ENCODE measurements around the gene HOXA5.
A peak's percentile ranks its signal among the peaks of the same experiment; 100 is the strongest.

The HOXA5 gene

DNA sequence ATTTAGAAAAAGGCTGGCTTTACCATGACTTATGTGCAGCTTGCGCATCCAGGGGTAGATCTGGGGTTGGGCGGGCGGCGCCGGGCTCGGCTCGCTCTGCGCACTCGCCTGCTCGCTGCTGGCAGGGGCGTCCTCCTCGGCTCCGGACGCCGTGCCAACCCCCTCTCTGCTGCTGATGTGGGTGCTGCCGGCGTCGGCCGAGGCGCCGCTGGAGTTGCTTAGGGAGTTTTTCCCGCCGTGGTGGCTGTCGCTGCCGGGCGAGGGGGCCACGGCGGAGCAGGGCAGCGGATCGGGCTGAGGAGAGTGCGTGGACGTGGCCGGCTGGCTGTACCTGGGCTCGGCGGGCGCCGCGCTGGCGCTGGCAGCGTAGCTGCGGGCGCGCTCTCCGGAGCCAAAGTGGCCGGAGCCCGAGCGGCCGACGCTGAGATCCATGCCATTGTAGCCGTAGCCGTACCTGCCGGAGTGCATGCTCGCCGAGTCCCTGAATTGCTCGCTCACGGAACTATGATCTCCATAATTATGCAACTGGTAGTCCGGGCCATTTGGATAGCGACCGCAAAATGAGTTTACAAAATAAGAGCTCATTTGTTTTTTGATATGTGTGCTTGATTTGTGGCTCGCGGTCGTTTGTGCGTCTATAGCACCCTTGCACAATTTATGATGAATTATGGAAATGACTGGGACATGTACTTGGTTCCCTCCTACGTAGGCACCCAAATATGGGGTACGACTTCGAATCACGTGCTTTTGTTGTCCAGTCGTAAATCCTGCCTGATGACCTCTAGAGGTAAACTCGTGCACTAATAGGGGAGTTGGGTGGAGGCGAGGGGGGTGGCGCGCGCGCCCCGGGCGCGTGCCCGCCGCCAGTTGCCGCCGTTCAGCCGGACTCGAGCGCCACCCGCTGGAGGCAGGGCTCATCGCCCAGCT is at the start of gene HOXA5:
Gene HOXA5, minus strand, starts transcription at position 659 of the 927 bp plus-strand sequence. Its CDS starts 74 bp downstream, at position 585.
- no peak for DNase-seq

DNA sequence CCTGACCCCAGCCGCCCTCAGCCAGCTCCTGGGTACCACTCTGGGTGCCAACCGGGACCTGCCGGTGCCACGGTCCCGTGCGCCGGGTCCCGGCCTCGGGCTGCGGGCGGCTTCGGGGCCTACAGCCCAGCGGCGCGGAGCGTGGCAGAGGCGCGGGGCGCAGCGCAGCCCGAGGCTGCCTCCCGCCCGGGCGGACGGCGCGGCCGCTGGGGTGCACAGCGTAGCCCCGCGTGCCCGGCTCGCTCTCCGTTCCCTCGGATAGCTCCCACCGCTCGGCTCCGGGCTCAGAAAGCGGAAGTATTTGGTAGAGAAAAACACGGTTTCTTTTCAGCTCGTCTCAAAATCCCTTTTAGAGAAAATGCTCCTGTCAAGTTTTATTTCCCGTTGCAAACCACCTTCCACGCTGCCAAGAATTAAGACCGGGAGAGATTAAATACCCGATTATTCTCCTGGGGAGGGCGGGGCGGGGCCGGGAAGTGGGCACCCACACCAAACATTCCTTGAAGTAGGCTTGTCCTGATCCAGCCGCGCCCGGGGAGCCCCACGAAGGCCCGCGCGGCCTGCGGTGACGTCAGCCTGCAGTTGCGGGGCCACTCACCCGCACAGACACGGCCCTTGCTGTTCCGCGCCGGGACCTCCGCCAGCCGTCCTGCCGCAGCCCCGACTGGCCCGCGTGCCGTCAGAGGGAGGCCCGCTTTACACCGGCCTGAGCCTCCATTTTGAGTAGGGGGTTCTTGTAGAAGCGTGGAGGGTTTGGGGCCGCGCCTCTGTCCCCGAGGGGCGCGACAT is 49.3 kb upstream of the HOXA5 start:
- no peak for DNase-seq

DNA sequence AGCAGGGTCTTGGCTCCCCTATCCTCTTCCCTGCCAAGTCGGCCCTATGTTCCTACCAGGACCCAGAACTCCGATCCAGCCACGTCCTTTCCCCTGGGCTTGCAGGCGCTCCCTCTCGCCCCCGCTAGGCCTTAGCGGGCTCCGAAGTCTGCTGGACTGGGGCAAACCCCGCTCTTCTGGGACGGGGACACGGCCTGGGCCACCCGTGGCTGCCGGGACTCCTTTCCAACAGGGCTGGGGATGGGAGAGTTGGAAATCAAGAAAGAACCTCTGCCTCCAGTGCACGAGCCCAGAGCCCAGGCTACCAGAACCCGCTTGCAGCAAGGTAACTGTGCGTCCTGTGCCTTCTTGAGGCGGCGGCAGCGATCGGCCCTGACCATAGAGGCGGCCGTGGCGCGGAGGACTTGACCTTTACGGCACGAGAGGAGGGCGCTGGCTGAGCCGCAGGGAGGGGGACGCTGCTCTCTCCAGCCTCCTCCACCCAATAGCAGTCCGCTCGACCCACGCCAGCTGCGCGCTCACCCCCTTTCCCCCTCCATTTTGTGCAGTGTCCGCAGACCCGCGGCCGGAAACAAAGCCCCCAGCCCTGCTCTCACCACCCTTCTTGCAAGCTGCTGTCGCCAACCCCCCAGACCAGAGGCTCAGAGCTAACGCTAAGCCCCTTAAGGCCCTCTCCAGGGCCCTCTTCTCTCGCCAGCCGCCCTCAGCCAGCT is 48.5 kb upstream of the HOXA5 start:
- no peak for DNase-seq

DNA sequence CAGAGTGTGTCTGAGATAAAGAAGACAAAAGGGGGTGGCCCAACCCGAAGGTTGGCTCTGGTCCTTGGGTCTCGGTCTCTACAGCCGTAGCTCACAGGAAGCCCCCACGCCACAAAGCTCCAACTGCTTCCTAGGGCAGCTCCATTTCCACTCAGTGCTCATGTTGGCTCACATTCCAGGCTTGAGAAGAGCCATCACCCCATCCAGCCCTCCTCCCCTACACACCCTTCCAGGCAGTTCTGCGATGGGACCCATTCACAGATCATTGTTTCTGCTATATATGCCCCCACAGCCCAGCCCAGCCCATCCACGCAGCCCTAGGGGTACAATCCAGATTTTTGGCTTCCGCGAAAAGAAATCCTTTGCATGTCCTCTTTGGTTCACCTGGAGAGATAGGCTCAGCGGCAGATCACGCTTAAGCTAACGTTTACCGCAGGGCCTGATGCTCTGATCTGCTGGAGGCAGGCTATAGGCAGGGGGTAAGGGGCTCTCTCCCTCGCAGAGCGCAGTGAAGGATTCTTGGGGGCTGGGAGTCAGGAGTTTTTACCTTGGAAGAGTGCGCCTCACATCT is 47.8 kb upstream of the HOXA5 start:
- DNase-seq, result no peak

DNA sequence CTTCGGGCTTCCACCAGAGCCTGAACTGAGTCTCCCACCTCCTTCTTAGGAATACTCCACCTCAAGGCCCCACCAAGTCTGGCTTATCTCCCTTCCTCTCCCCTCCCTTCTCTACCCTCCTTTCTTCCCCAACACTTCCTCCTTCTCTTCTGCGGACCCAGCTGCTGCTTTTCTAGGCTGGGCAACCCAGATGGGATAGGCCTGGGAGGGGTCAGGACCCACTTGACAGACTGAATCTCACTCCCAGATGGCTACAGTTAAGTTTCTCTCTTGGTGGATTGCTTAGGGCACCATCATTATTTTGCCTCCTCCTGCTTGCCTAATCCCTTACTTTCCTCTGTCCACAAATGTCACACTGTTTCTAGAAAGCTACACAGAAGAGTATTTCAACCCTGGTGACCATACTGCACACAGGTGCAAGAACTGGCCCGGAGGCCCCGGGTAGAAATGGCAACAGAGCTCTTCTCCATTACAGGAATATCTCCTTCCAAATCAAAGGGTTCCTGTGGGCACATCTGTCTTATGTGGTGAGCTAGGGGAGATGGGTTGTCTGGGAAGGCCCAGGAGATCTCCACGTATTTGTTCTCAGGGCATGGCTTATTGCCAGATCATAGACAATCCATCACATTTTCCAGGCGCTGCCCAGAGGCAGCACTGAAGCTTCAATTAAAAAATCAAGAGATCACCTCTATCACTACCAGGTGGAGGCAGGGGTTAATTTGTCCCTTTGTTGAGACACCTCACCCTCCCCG is 46.7 kb upstream of the HOXA5 start:
- no peak for DNase-seq

DNA sequence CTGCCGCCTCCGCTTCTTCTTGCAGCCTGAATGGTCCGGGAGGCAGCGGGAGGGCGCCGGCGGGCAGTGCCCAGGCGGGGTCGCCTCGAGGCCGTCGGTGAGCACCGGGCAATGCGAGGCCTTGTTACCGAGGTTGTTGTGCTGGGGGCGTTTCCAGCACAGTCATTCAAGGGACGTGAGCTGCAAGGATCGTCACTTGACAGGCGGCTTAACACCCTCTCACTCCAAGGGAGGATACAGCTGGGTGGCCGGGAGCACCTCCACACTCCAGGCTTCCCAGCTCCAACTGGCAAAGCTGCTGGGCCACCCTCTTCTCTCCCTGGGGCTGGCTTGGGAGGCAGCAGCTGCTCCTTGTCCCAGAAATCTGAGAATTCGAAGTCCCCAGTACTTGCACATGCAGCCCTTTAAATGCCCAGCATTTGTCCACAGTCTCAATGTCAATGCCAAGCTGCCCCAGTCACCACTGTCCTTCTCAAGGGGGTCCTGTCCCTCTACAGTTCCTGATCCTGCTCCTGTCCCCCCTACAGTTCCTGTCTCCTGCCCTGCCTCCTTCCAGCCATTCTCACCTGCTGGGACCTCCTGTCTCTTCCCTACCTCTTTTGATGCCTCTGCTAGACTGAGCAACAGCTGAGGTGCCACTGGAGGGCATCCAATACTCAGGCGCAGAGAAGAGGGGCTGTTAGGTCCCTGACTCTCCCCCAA is 46.0 kb upstream of the HOXA5 start:
- DNase-seq, result no peak

DNA sequence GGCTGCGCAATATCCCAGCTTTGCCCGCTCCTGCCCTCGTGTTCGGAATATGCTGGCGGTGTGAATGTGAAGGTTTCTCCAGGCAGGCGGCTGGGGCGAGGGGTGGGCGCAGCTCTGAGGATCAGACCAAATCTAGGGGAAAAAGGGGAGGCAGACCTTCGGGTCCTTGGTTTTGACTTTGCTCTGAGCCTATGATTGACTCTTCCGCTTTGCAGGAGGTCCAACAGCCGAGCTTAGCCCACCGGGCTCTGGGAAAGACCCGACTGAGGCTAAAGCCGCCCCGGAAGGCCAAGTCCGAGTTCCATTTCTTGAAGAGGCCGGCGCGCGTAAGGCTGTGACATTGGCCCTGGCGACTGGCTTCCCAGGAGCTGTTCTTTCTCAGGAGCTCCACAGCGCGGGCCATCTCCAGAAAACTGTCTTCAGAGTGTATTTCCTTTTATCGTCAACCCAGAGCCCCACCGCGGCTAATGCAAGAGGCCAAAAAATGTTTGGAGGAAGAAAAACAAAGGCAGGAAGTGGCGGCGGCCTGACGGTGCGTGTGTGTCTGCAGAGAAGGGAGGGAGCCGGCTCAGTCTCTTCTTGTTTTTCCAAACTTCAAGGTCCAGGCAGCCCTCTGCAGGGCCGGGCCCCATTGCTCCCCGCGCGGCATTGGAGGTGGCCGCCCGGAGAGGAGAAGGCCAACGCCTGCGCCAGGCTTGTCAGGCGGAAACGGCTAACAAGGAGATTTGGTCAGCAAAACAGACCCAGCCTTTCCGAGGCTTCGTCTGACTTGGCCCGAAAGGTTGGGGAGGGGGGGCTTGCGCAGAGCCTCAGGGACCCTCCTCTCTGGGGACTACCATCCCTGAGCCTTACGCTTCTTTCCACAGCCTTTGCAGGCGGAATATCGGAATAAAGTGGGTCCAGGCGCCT is 45.2 kb upstream of the HOXA5 start:
- DNase-seq, result peak; percentile 14

DNA sequence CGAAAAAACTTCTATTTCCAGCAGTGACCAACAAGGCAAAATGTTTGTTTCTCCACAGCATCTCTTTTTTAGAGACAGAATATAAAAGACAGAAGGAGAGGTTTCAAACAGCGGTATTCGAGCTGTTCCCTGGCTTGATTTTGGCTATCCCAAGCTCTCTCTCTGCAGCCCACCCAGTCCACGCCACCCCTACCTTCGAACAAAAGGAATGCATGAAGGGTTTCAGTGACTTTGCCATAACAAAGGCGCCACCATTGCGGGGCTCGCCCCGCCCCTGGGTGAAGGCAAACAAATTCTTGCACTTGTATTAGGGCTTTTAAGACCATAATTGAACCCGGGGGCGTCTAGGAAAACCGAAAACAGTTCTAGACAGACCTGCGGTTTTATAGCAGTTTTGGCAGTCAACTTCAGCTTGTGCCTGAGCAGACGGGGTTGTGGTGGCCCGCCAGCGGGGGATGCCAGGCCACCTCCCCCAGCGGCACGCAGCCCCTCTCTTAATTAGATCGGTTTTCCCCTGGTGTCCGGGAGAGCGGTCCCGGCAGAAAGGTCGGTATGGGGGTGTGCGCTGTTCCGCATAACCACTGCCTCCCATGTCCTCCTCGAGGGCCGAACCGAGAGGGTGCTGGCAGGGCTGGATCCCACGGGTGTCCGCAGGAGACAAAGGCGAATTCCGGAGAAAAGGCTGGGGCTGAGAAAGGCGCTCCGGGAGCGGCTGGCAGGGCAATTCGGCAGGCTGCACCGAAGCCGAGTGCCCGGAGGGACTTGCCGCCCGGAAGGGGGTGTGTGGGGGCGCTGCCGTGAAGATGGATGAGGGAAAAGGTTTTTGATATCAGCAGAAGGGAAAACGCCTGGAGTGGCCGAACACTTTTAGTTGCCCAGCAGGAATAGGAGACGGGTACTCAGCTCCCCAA is 44.2 kb upstream of the HOXA5 start:
- DNase-seq, result no peak

DNA sequence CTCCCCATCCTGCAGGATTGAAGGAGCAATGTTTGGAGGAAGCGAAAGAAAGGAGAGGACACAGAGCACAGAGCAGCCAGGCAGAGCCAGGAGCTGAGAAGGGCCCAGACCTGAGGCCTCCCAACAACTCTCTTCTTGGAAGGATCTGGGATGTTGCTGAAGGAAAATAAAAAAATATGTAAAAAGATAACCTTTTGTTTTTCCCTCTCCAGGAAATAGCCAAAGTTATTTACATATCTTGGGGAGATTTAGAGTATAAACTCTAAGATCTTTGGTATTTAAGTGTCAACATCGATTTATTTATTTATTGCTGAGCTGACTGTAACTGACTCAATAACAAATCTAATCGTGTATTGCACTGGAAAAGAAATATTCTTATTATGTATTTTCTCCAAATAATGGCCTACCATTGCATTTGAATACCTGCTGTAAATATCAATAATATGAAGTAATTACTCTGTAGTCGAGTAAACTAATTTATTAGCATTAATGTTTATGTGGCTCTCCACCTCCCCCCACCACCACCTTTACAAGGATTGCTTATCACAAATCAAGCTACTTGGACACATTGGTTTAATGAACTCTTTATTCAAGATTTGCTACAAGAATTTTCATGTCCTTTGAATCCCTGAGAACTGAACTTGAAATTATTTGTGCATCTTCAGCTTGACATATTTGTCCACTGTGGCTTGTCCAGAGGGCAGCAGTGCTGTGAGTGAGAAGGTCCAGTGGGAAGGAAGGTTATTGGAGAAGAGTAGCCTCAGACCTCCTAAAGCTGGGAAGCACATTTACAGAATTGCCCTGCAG is 43.4 kb upstream of the HOXA5 start:
- DNase-seq, result no peak

DNA sequence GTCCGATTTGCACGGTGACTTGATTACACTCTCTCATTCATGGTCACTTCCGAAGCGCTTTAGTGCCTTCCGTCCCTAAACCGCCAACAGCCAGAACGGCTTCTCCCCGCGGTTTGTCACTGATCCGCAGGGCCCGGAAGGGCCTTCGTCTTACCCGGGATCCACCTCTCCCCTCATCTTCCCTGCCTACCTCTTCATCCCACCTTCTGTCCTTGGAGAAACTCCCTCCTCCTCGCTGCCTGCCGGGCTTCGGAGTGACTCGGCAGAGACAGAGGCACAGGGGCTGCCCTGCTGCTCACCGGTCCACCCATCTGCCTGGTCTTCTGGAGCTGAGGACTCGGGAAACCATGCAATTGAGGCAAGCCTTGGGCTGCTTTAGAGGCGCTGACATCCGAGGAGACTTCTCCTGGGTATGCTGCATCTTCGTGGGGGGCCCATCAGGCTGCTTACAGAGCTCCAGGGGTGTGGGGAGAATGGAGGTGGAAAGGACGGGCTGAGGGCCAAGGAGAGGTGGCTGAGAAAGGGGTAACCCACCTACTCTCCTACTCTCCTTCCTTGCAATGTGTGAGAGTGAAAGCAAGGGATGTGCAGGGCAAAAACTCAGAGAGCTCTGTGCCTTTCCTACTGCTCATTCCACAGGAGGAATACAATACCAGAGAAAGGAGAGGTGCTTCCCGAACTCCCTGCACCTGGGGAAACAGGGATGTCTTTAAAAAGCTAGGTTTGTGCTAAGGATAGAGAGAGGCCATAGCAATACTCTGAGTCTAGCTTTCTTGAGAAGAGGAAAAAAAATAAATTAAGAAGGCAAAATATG is 42.6 kb upstream of the HOXA5 start:
- peak; percentile 4 for DNase-seq

DNA sequence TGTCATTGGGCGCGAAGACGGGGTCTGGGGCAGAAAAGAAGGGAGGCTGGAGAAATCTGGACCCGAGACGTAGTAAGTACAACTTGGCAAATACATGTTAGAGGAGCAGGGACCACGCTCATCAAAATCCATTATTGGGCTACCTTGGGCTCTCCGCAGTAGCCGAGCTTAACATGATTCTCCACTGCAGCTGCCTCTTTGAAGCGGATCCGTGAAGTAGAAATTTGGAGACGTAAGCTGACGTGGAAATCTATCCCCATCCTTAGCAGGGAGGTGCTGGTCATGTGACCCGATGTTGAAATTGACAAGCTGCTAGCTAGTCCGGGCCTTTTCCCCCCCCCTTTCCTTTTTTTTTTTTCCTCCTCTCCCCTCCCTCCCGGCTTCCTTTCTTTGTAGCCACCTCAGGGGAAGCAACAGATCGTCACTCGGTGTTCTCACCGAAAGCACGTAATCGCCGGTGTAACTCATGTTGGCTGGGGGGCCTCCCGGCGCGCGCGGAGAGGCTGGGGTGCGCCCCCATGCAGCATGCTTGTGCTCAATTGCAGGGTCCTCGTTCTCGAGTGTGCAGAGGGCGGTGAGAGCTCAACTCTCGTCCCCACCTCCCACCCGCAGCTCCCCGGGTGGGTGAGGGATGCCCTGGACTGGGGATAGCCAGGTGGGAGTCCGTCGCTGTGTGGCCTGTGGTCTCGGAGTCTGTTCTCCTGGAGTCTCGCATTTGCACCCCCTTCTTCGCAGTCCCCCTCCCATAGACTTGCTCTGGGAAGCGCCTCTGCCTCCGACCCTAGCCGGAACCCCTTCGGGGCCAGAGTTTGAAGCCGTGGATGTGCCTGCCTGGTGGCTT is 41.8 kb upstream of the HOXA5 start, which contains the start of gene HOXA11:
Gene HOXA11, minus strand, starts transcription at position 220 of the 841 bp plus-strand sequence. Its CDS starts 88 bp downstream, at position 132.
- DNase-seq, result peak; percentile 7

DNA sequence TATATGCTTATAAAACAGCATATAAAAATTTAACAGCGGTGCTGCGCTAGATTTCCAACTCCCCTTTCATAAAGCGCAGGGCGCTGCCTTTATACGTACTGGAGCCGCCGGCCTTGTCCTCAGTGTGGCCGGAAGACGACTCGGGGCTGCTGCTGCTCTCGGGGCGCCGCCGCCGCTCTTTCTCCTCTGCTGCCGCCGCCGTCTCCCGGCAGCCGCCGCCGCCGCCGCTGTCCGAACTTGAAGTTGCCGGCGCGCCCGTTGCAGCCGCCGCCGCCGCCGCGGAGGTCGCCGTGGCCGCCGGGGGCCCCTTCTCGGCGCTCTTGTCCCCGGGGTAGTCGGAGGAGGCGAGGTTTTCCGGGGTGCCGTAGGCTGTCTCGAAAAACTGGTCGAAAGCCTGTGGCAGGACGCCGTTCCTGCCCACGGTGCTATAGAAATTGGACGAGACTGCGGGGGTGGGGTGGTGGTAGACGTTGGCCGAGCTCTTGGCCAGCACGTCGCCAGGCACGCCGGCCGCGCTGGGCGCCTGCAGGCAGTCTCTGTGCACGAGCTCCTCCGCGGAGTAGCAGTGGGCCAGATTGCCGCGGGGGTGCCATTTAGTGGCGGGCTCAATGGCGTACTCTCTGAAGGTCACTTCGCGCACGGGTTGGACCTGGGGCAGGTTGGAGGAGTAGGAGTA is 41.0 kb upstream of the HOXA5 start:
- DNase-seq, result peak; percentile 8

DNA sequence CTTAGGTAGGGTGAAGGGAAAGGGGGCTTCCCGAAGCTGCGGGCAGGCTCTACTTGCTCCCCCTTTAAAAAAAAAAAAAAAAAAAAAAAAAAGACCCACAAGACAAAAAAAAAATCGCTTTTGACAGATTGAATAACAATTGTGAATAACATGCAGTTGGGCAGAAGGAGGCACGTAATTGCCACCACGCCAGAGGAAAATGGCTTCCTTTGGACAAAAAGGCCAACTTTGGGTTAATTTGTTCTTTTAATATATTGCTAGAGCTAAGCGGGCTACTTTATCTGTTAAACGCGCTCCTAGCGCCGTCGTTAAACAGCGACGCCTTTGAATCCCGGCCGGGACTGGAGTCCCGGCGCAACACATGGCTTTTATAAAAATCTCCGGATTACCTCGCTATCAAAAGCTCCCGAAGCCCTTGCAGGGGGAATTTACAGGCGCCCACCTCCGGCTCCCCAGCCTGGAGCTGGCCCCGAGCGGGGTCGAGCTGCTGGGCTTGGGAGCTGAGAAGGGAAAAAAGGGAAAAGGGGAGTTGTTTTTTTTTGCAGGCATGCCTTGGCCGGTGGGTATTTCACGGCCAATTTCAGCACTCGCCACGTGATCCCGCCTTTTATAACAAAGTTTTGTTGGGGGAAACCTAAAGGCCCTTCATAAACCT is 40.3 kb upstream of the HOXA5 start:
- no peak for DNase-seq

DNA sequence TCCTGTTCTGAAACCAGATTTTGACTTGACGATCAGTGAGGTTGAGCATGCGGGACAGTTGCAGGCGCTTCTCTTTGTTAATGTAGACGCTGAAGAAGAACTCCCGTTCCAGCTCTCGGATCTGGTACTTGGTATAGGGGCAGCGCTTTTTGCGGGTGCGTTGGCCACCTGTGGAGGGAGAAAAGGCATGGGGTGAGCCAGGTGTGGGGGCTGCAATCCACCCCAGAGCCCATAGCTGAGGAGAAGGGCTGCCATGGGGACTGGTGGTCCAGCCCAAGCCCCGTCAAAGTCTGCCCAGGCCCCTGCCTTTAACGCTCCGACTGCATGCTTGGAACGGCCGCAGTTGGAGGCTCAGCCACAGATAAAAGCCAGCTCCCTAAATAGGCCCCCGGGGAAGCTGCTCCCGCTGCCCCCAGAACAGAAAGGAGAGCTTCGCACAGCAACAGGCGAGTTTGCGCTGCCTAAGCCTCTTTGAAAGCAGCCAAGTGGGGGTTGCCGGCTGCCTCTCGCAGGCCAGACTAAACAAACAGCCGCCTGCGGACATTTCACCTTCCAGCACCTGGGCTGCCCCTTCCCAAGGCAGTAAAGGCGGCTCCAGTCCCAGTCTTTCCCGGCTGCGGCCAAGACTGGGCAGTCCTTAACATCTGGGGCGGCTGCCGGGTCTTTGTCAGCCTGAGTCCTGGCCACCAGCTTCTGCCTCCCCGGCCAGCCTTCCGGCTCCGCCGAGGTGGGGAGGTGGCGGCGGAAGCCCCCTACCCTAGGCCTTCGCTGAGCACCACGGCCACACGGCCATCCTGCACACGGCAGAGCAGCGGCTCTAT is 39.6 kb upstream of the HOXA5 start:
- DNase-seq, result peak; percentile 7

Measured in activated CD4-positive, alpha-beta T cell treated with anti-CD3 and anti-CD28 coated beads for 1 hour (primary cell).